ENCODE data around the gene KRTAP5-8. TPM values are rescaled to one million over a fixed set of nuclear protein-coding genes. Genes with fewer than 3 reads are reported as not detected.

The KRTAP5-8 gene
- total and polyA plus RNA-seq, 2 donors (not counting 3 experiments of a cell fraction or from before 2014, with no cell fraction given) = 0.17 TPM; not detected in 1

GRCh38 chr11:71542382-71542781 is 4.6 kb downstream of the KRTAP5-8 start:
- no peak overlapping the region for H3K4me3 ChIP-seq (replicated peaks in 1 of 3; ENCODE audit: insufficient read depth in 1 of 3, low read depth in 1 of 3, low read length in 3 of 3)
- POLR2A ChIA-PET = no interaction called here
- no peaks in the 10 kb centered on the region for H3K79me2 ChIP-seq (ENCODE audit: control insufficient read depth, insufficient read depth, low read length)
- DNase-seq (ENCODE audit: low read depth, low spot score) (no peak), FAIRE-seq (no peak)
- H3K4me1 ChIP-seq (ENCODE audit: control insufficient read depth, extremely low read depth, insufficient read depth, low read length) = no peaks in the 10 kb centered on the region
- no peaks in the 10 kb centered on the region for H3K36me3 ChIP-seq (ENCODE audit: control insufficient read depth in 2 of 2, extremely low read depth in 1 of 2, insufficient read depth in 2 of 2, low read length in 2 of 2)
- no peaks in the 10 kb centered on the region for H3K27me3 ChIP-seq (ENCODE audit: control insufficient read depth in 2 of 2, insufficient read depth in 2 of 2, low read length in 2 of 2)
- CTCF ChIA-PET = interaction anchor here (1.3 to 3.1 kb wide), 2 partner anchors 10 to 21 kb away, joined by 4 to 12 read pairs; no protein-coding TSS in a partner anchor
- no peak overlapping the region for H3K9ac ChIP-seq (replicated peaks; ENCODE audit: extremely low read depth, insufficient read depth, low read length)
- no peak overlapping the region for H3K27ac ChIP-seq (ENCODE audit: insufficient read depth, low read depth, low read length)
- H3K9me3 ChIP-seq (replicated peaks; ENCODE audit: control insufficient read depth, insufficient read depth, low read length) = no peaks in the 10 kb centered on the region
- H4K20me1 ChIP-seq (replicated peaks; ENCODE audit: control insufficient read depth, extremely low read depth, insufficient read depth, low read length) = no peaks in the 10 kb centered on the region
- H3K9me1 ChIP-seq (replicated peaks; ENCODE audit: control insufficient read depth, extremely low read depth, insufficient read depth, low read length) = no peaks in the 10 kb centered on the region
- TF ChIP-seq POLR2AphosphoS5 (IDR thresholded peaks at IDR 0.05; ENCODE audit: insufficient read depth, low read depth, low read length) (no peak), MYC (IDR thresholded peaks at IDR 0.05; ENCODE audit: low read depth, low read length) (no peak), CTCF (IDR thresholded peaks at IDR 0.05; ENCODE audit: extremely low read depth in 1 of 2, insufficient read depth in 1 of 2, low read depth in 1 of 2, low read length in 2 of 2) (no peak), FOS (IDR thresholded peaks at IDR 0.05; ENCODE audit: borderline replicate concordance, insufficient read depth, low read length) (no peak), EZH2 (IDR thresholded peaks at IDR 0.05; ENCODE audit: borderline replicate concordance, low read depth, low read length, severe bottlenecking) (no peak), JUN (IDR thresholded peaks at IDR 0.05; ENCODE audit: borderline replicate concordance, insufficient read depth, insufficient read length, low read depth) (no peak), MAX (IDR thresholded peaks at IDR 0.05; ENCODE audit: insufficient read depth, insufficient read length) (no peak), GATA2 (IDR thresholded peaks at IDR 0.05; ENCODE audit: insufficient read depth, insufficient read length, low read depth, low read length) (no peak), POLR2A (IDR thresholded peaks at IDR 0.05; ENCODE audit: low read depth, low read length) (no peak)
- H3K4me2 ChIP-seq (ENCODE audit: insufficient read depth, low read length) = no peak overlapping the region
- intact Hi-C loops (cut with micrococcal nuclease) (no loop called here), dilution Hi-C loops (cut with MboI; ENCODE audit: extremely low pct_ligation_motif_present, low sequenced_read_pairs) (no loop called here)
- H2AFZ ChIP-seq (ENCODE audit: low read depth, low read length) = no peak overlapping the region
- BruUV-seq (replicated peaks) = no TSS peak
